HepG2 (cell line): Measurements from ENCODE around the gene SETSIP. TPM values are rescaled to one million over a fixed set of nuclear protein-coding genes. Genes with fewer than 3 reads are reported as not detected.

Experiments
- ATAC-seq: fragments of 200-7000 bp; cut with Tn5 transposase; 3 replicates; pipeline ENCODE4 v1.9.1; 2020; ENCODE audit warnings: mild to moderate bottlenecking, moderate library complexity
- BruUV-seq: library from RNA; stranded (reverse); fragments of 400-500 nt; replicated peaks from 2 replicates; lab custom pipeline; 2021; lab: Mats Ljungman, UMichigan
- CTCF ChIA-PET: fragments of 300-600 bp; formaldehyde crosslinking; extraction: SDS; loops from one replicate; lab custom pipeline; 2021; ENCODE audit warnings: low total read pairs, inconsistent platforms, low intra/inter-chr PET ratio; lab: Yijun Ruan, JAX
- POLR2A ChIA-PET: fragments of 350-600 bp; sonication (Branson Sonifier 250); formaldehyde crosslinking; loops from one replicate; lab custom pipeline; 2020; ENCODE audit warnings: antibody characterized with exemption, inconsistent platforms; lab: Yijun Ruan, JAX
- DNase-seq: peaks from one replicate; pipeline ENCODE4 v3.0.0-alpha.2; 2015; ENCODE audit warnings: low spot score
- FAIRE-seq: peaks from 3 replicates; lab custom pipeline; 2011; peaks lifted over from hg19 to GRCh38; lab: Jason Lieb, UNC
- H2AFZ ChIP-seq: one replicate; pipeline ENCODE4 v1.6.1; 2011; ENCODE audit warnings: low read length, inconsistent platforms
- H3K27ac ChIP-seq: fragments of 300-600 bp; 3 replicates; pipeline ENCODE4 v1.8.0; 2011; ENCODE audit warnings: mixed run types, mild to moderate bottlenecking, mixed read lengths, low read length, inconsistent platforms; ENCODE audit not compliant: insufficient read depth; ENCODE audit errors: extremely low read length
- H3K27me3 ChIP-seq, 2 experiments: fragments of 200-600 bp in 1 of 2; 2 replicates in 1 of 2; 3 replicates in 1 of 2; pipeline versions ENCODE4 v1.6.0 to v1.8.0; 2011; ENCODE audit warnings: low read length in 2 of 2, mild to moderate bottlenecking in 2 of 2, moderate library complexity in 2 of 2, inconsistent platforms in 1 of 2; ENCODE audit not compliant: insufficient read depth in 2 of 2, control insufficient read depth in 1 of 2
- H3K36me3 ChIP-seq, 2 experiments: fragments of 200-600 bp in 1 of 2; replicated peaks in 1 of 2; 2 replicates in 1 of 2; 3 replicates in 1 of 2; pipeline versions ENCODE4 v1.5.1 to v1.8.0; 2011; ENCODE audit warnings: low read length in 2 of 2, inconsistent platforms in 1 of 2; ENCODE audit not compliant: insufficient read depth in 2 of 2, control insufficient read depth in 1 of 2
- H3K4me1 ChIP-seq: 2 replicates; pipeline ENCODE4 v1.5.1; 2012; ENCODE audit warnings: low read length, inconsistent platforms; ENCODE audit not compliant: insufficient read depth
- H3K4me2 ChIP-seq: 2 replicates; pipeline ENCODE4 v1.6.0; 2011; ENCODE audit warnings: low read depth, low read length, inconsistent platforms
- H3K4me3 ChIP-seq, 3 experiments: fragments of 200-600 bp in 1 of 3; sonication (generic), shearing (Covaris generic) in 1 of 3; replicated peaks in 1 of 3; 2 replicates each; pipeline ENCODE4 v1.5.1; 2011 to 2016; ENCODE audit warnings: low read length in 3 of 3, inconsistent platforms in 2 of 3, low read depth in 2 of 3, mild to moderate bottlenecking in 2 of 3, control low read depth in 1 of 3, mixed read lengths in 1 of 3; ENCODE audit not compliant: insufficient read depth in 1 of 3
- H3K79me2 ChIP-seq: one replicate; pipeline ENCODE4 v1.6.1; 2011; ENCODE audit warnings: low read length, inconsistent platforms; ENCODE audit not compliant: insufficient read depth
- H3K9ac ChIP-seq: 2 replicates; pipeline ENCODE4 v1.6.0; 2011; ENCODE audit warnings: mild to moderate bottlenecking, low read depth, low read length, inconsistent platforms; ENCODE audit not compliant: insufficient read depth
- H3K9me3 ChIP-seq: 2 replicates; pipeline ENCODE4 v1.5.1; 2012; ENCODE audit warnings: mild to moderate bottlenecking, low read length
- H4K20me1 ChIP-seq: 2 replicates; pipeline ENCODE4 v1.6.0; 2011; ENCODE audit warnings: inconsistent platforms, mild to moderate bottlenecking, low read length, moderate library complexity; ENCODE audit not compliant: insufficient read depth
- ATF4 ChIP-seq, 2 experiments: fragments of 450-650 bp in 1 of 2; sonication (generic) in 1 of 2; formaldehyde crosslinking; IDR thresholded peaks; 2 replicates each; pipeline versions ENCODE4 v1.5.0 to v1.8.0; 2020 to 2022; ENCODE audit warnings: mild to moderate bottlenecking in 1 of 2, missing genetic modification reagents in 1 of 2
- KLF12 ChIP-seq: sonication (generic); formaldehyde crosslinking; IDR thresholded peaks from 2 replicates; pipeline ENCODE4 v1.4.0; 2020; ENCODE audit warnings: missing genetic modification reagents, borderline replicate concordance
- MAX ChIP-seq: IDR thresholded peaks from 2 replicates; pipeline ENCODE4 v1.6.1; 2012; ENCODE audit warnings: inconsistent platforms
- MIER3 ChIP-seq: IDR thresholded peaks from 2 replicates; pipeline ENCODE4 v1.6.1; 2016; ENCODE audit warnings: missing compliant biosample characterization, borderline replicate concordance
- NR1H2 ChIP-seq: sonication (generic); formaldehyde crosslinking; IDR thresholded peaks from 2 replicates; pipeline ENCODE4 v1.8.1; 2022; ENCODE audit warnings: low read depth, missing genetic modification reagents, borderline replicate concordance
- SALL2 ChIP-seq: sonication (generic); formaldehyde crosslinking; IDR thresholded peaks from 2 replicates; pipeline ENCODE4 v1.8.1; 2023; ENCODE audit warnings: mild to moderate bottlenecking, missing genetic modification reagents, inconsistent platforms
- SMAD1 ChIP-seq: sonication (generic); formaldehyde crosslinking; IDR thresholded peaks from 2 replicates; pipeline ENCODE4 v1.4.0; 2020; ENCODE audit warnings: missing genetic modification reagents, low read depth, mild to moderate bottlenecking, borderline replicate concordance
- TARDBP ChIP-seq: sonication (generic); formaldehyde crosslinking; IDR thresholded peaks from 2 replicates; pipeline ENCODE4 v1.8.0; 2022; ENCODE audit warnings: mild to moderate bottlenecking, missing genetic modification reagents
- ZBTB3 ChIP-seq: sonication (generic); formaldehyde crosslinking; IDR thresholded peaks from 2 replicates; pipeline ENCODE4 v1.4.0; 2020; ENCODE audit warnings: low read depth, mild to moderate bottlenecking, moderate library complexity, missing genetic modification reagents, borderline replicate concordance
- ZBTB39 ChIP-seq: sonication (generic); formaldehyde crosslinking; IDR thresholded peaks from 2 replicates; pipeline ENCODE4 v1.5.0; 2020; ENCODE audit warnings: missing genetic modification reagents
- ZEB1 ChIP-seq: IDR thresholded peaks from 2 replicates; pipeline ENCODE4 v1.6.1; 2012; ENCODE audit warnings: mild to moderate bottlenecking, low read depth, inconsistent platforms; ENCODE audit not compliant: insufficient replicate concordance
- ZNF10 ChIP-seq: sonication (generic); formaldehyde crosslinking; IDR thresholded peaks from 2 replicates; pipeline ENCODE4 v1.4.0; 2020; ENCODE audit warnings: mild to moderate bottlenecking, low read depth, missing genetic modification reagents, borderline replicate concordance
- ZNF430 ChIP-seq: sonication (generic); formaldehyde crosslinking; IDR thresholded peaks from 2 replicates; pipeline ENCODE4 v1.9.0; 2021; ENCODE audit warnings: mild to moderate bottlenecking, missing genetic modification reagents
- ZNF644 ChIP-seq: IDR thresholded peaks from 2 replicates; pipeline ENCODE4 v1.6.1; 2016; ENCODE audit warnings: low read depth
- ZNF713 ChIP-seq: sonication (generic); formaldehyde crosslinking; IDR thresholded peaks from 2 replicates; pipeline ENCODE4 v1.4.0; 2020; ENCODE audit warnings: mild to moderate bottlenecking, missing genetic modification reagents
- WGBS: methylation state at CpG from one replicate; pipeline ENCODE4 v1.1.6; 2017; ENCODE audit warnings: low lambda C conversion rate; 5-methylcytosine and 5-hydroxymethylcytosine counted together
- in situ Hi-C: cut with HindIII; loops from 2 replicates; pipeline ENCODE4 v1.10.0; 2017; ENCODE audit warnings: low pct_unique_long_range_greater_than_20kb; ENCODE audit not compliant: extremely low pct_ligation_motif_present
- intact Hi-C: fragments of 100-400 bp; cut with micrococcal nuclease; formaldehyde crosslinking; loops from one replicate; pipeline ENCODE4 v1.10.0; 2022; ENCODE audit not compliant: unreplicated experiment
- polyA plus RNA-seq, 8 experiments: library from polyadenylated mRNA; depleted of rRNA in 3 of 8; stranded (reverse) in 7 of 8; unstranded in 1 of 8; fragments of >200 nt; fragmentation: Illumina TruSeq in 4 of 8; extraction: Trizol in 4 of 8; gene quantifications; 2 replicates each; pipeline versions ENCODE4 v1.2.1 to v1.2.3, GENCODE V29; 2011 to 2016; ENCODE audit warnings: low read depth in 4 of 8, missing spikeins in 1 of 8, mixed read lengths in 1 of 8; ENCODE audit not compliant: insufficient read depth in 1 of 8
- total RNA-seq, 5 experiments: library from RNA; depleted of rRNA; stranded (reverse); fragments of >200 nt; fragmentation: Illumina TruSeq; extraction: Trizol; gene quantifications; 2 replicates each; pipeline ENCODE4 v1.2.3, GENCODE V29; 2016; ENCODE audit warnings: low read depth in 1 of 5

SETSIP gene
- total and polyA plus RNA-seq, 2 of the 13 experiments (the other 11 are each of a cell fraction or from before 2014, with no cell fraction given), result not detected

GRCh38 chr1:92045766-92046495 is 29.3 kb downstream of the SETSIP start:
- BruUV-seq, result no TSS peak

GRCh38 chr1:92043621-92044020 is 31.6 kb downstream of the SETSIP start:
- no peak for DNase-seq
- peaks cover 7% of the 10 kb centered on the region for H3K4me1 ChIP-seq
- intact Hi-C loops, result no loop called here
- in situ Hi-C loops, result no loop called here
- ATAC-seq, result no peak
- WGBS, result 43% methylated on average over 4 of the region's 5 CpGs
- H3K9me3 ChIP-seq, result no peaks in the 10 kb centered on the region
- no peak overlapping the region for H3K4me2 ChIP-seq
- FAIRE-seq, result no peak
- BruUV-seq, result no TSS peak
- H3K79me2 ChIP-seq, result no peaks in the 10 kb centered on the region
- H3K27me3 ChIP-seq, result no peaks in the 10 kb centered on the region
- no peak overlapping the region for H3K4me3 ChIP-seq
- no peak overlapping the region for H2AFZ ChIP-seq
- H3K9ac ChIP-seq, result no peak overlapping the region
- ChIA-PET POLR2A (no interaction called here), CTCF (no interaction called here)
- H4K20me1 ChIP-seq, result no peaks in the 10 kb centered on the region
- no peak overlapping the region for H3K27ac ChIP-seq
- no peaks in the 10 kb centered on the region for H3K36me3 ChIP-seq
- TF ChIP-seq ZBTB3 (CRISPR knock-in tag) (no peak), KLF12 (CRISPR knock-in tag) (no peak), ZNF644 (CRISPR knock-in tag) (no peak), ZNF430 (CRISPR knock-in tag) (no peak), ATF4 (CRISPR knock-in tag; IDR thresholded peaks at IDR 0.05) (no peak), ZBTB39 (CRISPR knock-in tag) (no peak), ZEB1 (no peak), SMAD1 (CRISPR knock-in tag) (no peak), ZNF10 (CRISPR knock-in tag) (no peak)

More at GRCh38 chr1:92045766-92046495, 29.3 kb downstream of the SETSIP start:
- no peak for ATAC-seq
- WGBS, result 26% methylated on average over 2 of the region's 2 CpGs
- TF ChIP-seq NR1H2 (CRISPR knock-in tag) (no peak), SALL2 (CRISPR knock-in tag) (no peak), MIER3 (no peak), MAX (no peak), TARDBP (CRISPR knock-in tag) (no peak), ZNF713 (CRISPR knock-in tag) (no peak)
- TF ChIP-seq, all 625 proteins: peak for 0
- intact Hi-C loops, result no loop called here
- POLR2A ChIA-PET, result no interaction called here
- no peaks in the 10 kb centered on the region for H4K20me1 ChIP-seq
- no peak for DNase-seq
- CTCF ChIA-PET, result no interaction called here
- no peak overlapping the region for H3K4me2 ChIP-seq
- no peaks in the 10 kb centered on the region for H3K79me2 ChIP-seq
- H2AFZ ChIP-seq, result no peak overlapping the region
- H3K36me3 ChIP-seq, result no peaks in the 10 kb centered on the region
- H3K9ac ChIP-seq, result no peak overlapping the region
- H3K27me3 ChIP-seq, result no peaks in the 10 kb centered on the region
- H3K4me1 ChIP-seq, result no peaks in the 10 kb centered on the region
- no peak overlapping the region for H3K4me3 ChIP-seq
- in situ Hi-C loops, result no loop called here
- FAIRE-seq, result no peak
- no peak overlapping the region for H3K27ac ChIP-seq
- no peaks in the 10 kb centered on the region for H3K9me3 ChIP-seq
